VCaP (cell line): ENCODE measurements around the gene DYNLT5.
"Not testable (repeated sequence)": the region's sequence is repeated elsewhere in the genome, so short reads cannot be mapped to it uniquely, and the experiment has no call there.

Experiments used
- H3K27ac ChIP-seq: fragments of 450-650 bp; 2 replicates; pipeline ENCODE4 v1.5.1; 2017
- CTCF ChIP-seq: fragments of 450-650 bp; conservative IDR thresholded peaks from 2 replicates; pipeline ENCODE4 v1.5.1; 2017; ENCODE audit warnings: mild to moderate bottlenecking, moderate library complexity

The DYNLT5 gene

GRCh38 chr1:66791621-66792610 is 39.7 kb downstream of the DYNLT5 start:
- no peak overlapping the region for H3K27ac ChIP-seq
- TF ChIP-seq CTCF: no peak

- not testable (repeated sequence) for H3K27ac ChIP-seq
Measured at GRCh38 chr1:66795839-66796238, 43.6 kb downstream of the DYNLT5 start.

GRCh38 chr1:66809245-66809644 is 57.0 kb downstream of the DYNLT5 start:
- no peak for TF ChIP-seq CTCF
- H3K27ac ChIP-seq: no peak overlapping the region

GRCh38 chr1:66809736-66810326 is 57.6 kb downstream of the DYNLT5 start:
- no peak overlapping the region for H3K27ac ChIP-seq
- no peak for TF ChIP-seq CTCF

- TF ChIP-seq CTCF: no peak
- H3K27ac ChIP-seq: no peak overlapping the region
Measured at GRCh38 chr1:66824771-66825170, 72.5 kb downstream of the DYNLT5 start.
